HepG2 (cell line): ENCODE results near the gene LIF. TPM values are rescaled to one million over a fixed set of nuclear protein-coding genes. Genes with fewer than 3 reads are reported as not detected.
A peak's percentile ranks its signal among the peaks of the same experiment; 100 is the strongest.

Source experiments
- ATF7-NPFF ChIP-seq: sonication (generic); formaldehyde crosslinking; IDR thresholded peaks from 2 replicates; pipeline ENCODE4 v1.8.1; 2023; ENCODE audit warnings: mild to moderate bottlenecking, low read depth, missing genetic modification reagents, moderate library complexity
- CBFB ChIP-seq: sonication (generic); formaldehyde crosslinking; IDR thresholded peaks from 2 replicates; pipeline ENCODE4 v1.4.0; 2020; ENCODE audit warnings: missing genetic modification reagents
- ELF3 ChIP-seq: IDR thresholded peaks from 2 replicates; pipeline ENCODE4 v1.6.1; 2016; ENCODE audit warnings: missing genetic modification reagents, missing compliant biosample characterization
- KAT7 ChIP-seq: IDR thresholded peaks from 2 replicates; pipeline ENCODE4 v1.6.1; 2018; ENCODE audit warnings: borderline replicate concordance, missing compliant biosample characterization
- KDM2A ChIP-seq: sonication (generic); formaldehyde crosslinking; IDR thresholded peaks from 2 replicates; pipeline ENCODE4 v1.4.0; 2020; ENCODE audit warnings: low read depth, missing genetic modification reagents, borderline replicate concordance
- MAFG ChIP-seq: sonication (generic); formaldehyde crosslinking; IDR thresholded peaks from 2 replicates; pipeline ENCODE4 v1.5.1; 2020; ENCODE audit warnings: mild to moderate bottlenecking, missing genetic modification reagents
- NFRKB ChIP-seq: fragments of 450-650 bp; IDR thresholded peaks from 2 replicates; pipeline ENCODE4 v1.6.1; 2017
- NR1H2 ChIP-seq: sonication (generic); formaldehyde crosslinking; IDR thresholded peaks from 2 replicates; pipeline ENCODE4 v1.8.1; 2022; ENCODE audit warnings: low read depth, missing genetic modification reagents, borderline replicate concordance
- NR3C1 ChIP-seq: sonication (generic); formaldehyde crosslinking; IDR thresholded peaks from 2 replicates; pipeline ENCODE4 v1.4.0; 2020; ENCODE audit warnings: missing genetic modification reagents
- PLRG1 ChIP-seq: fragments of 450-650 bp; conservative IDR thresholded peaks from 2 replicates; pipeline ENCODE4 v1.6.1; 2016
- RCOR2 ChIP-seq: IDR thresholded peaks from 2 replicates; pipeline ENCODE4 v1.6.1; 2016; ENCODE audit warnings: missing biosample characterization, missing genetic modification reagents
- SMAD1 ChIP-seq: sonication (generic); formaldehyde crosslinking; IDR thresholded peaks from 2 replicates; pipeline ENCODE4 v1.4.0; 2020; ENCODE audit warnings: missing genetic modification reagents, low read depth, mild to moderate bottlenecking, borderline replicate concordance
- SP5 ChIP-seq: IDR thresholded peaks from 2 replicates; pipeline ENCODE4 v1.6.1; 2016; ENCODE audit warnings: low read depth, borderline replicate concordance
- U2AF2 ChIP-seq: fragments of 200-400 bp; formaldehyde crosslinking; IDR thresholded peaks from 2 replicates; pipeline ENCODE4 v1.6.1; 2017; ENCODE audit warnings: low read depth, mild to moderate bottlenecking, low read length
- YEATS4 ChIP-seq: sonication (generic); formaldehyde crosslinking; IDR thresholded peaks from 2 replicates; pipeline ENCODE4 v1.4.0; 2020; ENCODE audit warnings: missing genetic modification reagents, borderline replicate concordance
- ZBTB21 ChIP-seq: sonication (generic); formaldehyde crosslinking; IDR thresholded peaks from 2 replicates; pipeline ENCODE4 v1.4.0; 2020; ENCODE audit warnings: missing genetic modification reagents
- ZBTB7A ChIP-seq: sonication (generic); formaldehyde crosslinking; IDR thresholded peaks from 2 replicates; pipeline ENCODE4 v1.8.0; 2022; ENCODE audit warnings: mild to moderate bottlenecking, missing genetic modification reagents
- ZC3H13 ChIP-seq: sonication (generic); formaldehyde crosslinking; IDR thresholded peaks from 2 replicates; pipeline ENCODE4 v1.8.1; 2023; ENCODE audit warnings: mild to moderate bottlenecking, missing genetic modification reagents, moderate library complexity
- ZNF263 ChIP-seq: sonication (generic); formaldehyde crosslinking; IDR thresholded peaks from 2 replicates; pipeline ENCODE4 v1.4.0; 2020; ENCODE audit warnings: missing genetic modification reagents
- ZNF383 ChIP-seq: sonication (generic); formaldehyde crosslinking; IDR thresholded peaks from 2 replicates; pipeline ENCODE4 v1.4.0; 2020; ENCODE audit warnings: missing genetic modification reagents, mild to moderate bottlenecking, borderline replicate concordance
- polyA plus RNA-seq, 8 experiments: library from polyadenylated mRNA; depleted of rRNA in 3 of 8; stranded (reverse) in 7 of 8; unstranded in 1 of 8; fragments of >200 nt; fragmentation: Illumina TruSeq in 4 of 8; extraction: Trizol in 4 of 8; gene quantifications; 2 replicates each; pipeline versions ENCODE4 v1.2.1 to v1.2.3, GENCODE V29; 2011 to 2016; ENCODE audit warnings: low read depth in 4 of 8, missing spikeins in 1 of 8, mixed read lengths in 1 of 8; ENCODE audit not compliant: insufficient read depth in 1 of 8
- total RNA-seq, 5 experiments: library from RNA; depleted of rRNA; stranded (reverse); fragments of >200 nt; fragmentation: Illumina TruSeq; extraction: Trizol; gene quantifications; 2 replicates each; pipeline ENCODE4 v1.2.3, GENCODE V29; 2016; ENCODE audit warnings: low read depth in 1 of 5
- TF ChIP-seq, protein P1 (sequence below): sonication (generic); formaldehyde crosslinking; IDR thresholded peaks from 2 replicates; pipeline ENCODE4 v1.5.1; 2020; ENCODE audit warnings: mild to moderate bottlenecking, missing genetic modification reagents, borderline replicate concordance
- TF ChIP-seq, protein P2 (sequence below): IDR thresholded peaks from 2 replicates; pipeline ENCODE4 v1.6.1; 2018; ENCODE audit warnings: missing genetic modification reagents, mild to moderate bottlenecking, missing compliant biosample characterization
- TF ChIP-seq, protein P3 (sequence below): sonication (generic); formaldehyde crosslinking; conservative IDR thresholded peaks from 2 replicates; pipeline ENCODE4 v1.8.1; 2023; ENCODE audit warnings: missing genetic modification reagents
- TF ChIP-seq, protein P4 (sequence below): IDR thresholded peaks from 2 replicates; pipeline ENCODE4 v1.6.1; 2016; ENCODE audit warnings: low read depth

Gene LIF
- total and polyA plus RNA-seq, 2 of the 13 experiments (the other 11 are each of a cell fraction or from before 2014, with no cell fraction given): 3.6 to 8.5 TPM

DNA sequence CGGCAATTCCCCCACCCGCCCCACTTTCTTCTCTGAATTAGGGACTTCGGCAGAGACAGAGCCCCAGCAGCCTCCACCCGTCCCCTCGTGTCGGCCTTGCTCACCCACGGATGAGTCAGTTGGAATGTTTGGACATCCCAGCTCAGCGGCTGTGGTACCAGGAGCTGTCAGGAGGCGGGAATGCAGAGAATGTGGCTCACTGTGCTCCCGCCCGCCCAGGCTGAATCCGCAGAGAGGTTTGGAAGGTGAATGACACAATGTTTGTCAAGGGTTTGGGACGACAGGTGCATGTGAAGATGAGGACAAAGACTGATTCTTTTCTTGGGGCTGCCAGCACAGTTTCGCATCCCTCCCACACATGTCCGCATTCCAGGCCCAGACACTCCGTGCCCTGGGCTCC lies 39.6 kb downstream of the LIF start (continued):
- TF ChIP-seq, protein P1, sequence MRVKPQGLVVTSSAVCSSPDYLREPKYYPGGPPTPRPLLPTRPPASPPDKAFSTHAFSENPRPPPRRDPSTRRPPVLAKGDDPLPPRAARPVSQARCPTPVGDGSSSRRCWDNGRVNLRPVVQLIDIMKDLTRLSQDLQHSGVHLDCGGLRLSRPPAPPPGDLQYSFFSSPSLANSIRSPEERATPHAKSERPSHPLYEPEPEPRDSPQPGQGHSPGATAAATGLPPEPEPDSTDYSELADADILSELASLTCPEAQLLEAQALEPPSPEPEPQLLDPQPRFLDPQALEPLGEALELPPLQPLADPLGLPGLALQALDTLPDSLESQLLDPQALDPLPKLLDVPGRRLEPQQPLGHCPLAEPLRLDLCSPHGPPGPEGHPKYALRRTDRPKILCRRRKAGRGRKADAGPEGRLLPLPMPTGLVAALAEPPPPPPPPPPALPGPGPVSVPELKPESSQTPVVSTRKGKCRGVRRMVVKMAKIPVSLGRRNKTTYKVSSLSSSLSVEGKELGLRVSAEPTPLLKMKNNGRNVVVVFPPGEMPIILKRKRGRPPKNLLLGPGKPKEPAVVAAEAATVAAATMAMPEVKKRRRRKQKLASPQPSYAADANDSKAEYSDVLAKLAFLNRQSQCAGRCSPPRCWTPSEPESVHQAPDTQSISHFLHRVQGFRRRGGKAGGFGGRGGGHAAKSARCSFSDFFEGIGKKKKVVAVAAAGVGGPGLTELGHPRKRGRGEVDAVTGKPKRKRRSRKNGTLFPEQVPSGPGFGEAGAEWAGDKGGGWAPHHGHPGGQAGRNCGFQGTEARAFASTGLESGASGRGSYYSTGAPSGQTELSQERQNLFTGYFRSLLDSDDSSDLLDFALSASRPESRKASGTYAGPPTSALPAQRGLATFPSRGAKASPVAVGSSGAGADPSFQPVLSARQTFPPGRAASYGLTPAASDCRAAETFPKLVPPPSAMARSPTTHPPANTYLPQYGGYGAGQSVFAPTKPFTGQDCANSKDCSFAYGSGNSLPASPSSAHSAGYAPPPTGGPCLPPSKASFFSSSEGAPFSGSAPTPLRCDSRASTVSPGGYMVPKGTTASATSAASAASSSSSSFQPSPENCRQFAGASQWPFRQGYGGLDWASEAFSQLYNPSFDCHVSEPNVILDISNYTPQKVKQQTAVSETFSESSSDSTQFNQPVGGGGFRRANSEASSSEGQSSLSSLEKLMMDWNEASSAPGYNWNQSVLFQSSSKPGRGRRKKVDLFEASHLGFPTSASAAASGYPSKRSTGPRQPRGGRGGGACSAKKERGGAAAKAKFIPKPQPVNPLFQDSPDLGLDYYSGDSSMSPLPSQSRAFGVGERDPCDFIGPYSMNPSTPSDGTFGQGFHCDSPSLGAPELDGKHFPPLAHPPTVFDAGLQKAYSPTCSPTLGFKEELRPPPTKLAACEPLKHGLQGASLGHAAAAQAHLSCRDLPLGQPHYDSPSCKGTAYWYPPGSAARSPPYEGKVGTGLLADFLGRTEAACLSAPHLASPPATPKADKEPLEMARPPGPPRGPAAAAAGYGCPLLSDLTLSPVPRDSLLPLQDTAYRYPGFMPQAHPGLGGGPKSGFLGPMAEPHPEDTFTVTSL (CRISPR knock-in tag): no peak
- TF ChIP-seq CBFB (CRISPR knock-in tag) (no peak), ZNF263 (CRISPR knock-in tag) (peak; percentile 94), NR1H2 (CRISPR knock-in tag) (no peak), KAT7 (CRISPR knock-in tag) (no peak), SP5 (peak; percentile 72; the same call in 1 of the 2 replicates), U2AF2 (no peak), ZNF383 (no peak), ATF7-NPFF (CRISPR knock-in tag) (no peak), ZBTB7A (CRISPR knock-in tag) (no peak), PLRG1 (no peak), NFRKB (no peak), ELF3 (CRISPR knock-in tag) (peak; percentile 68), ZC3H13 (CRISPR knock-in tag) (no peak), YEATS4 (CRISPR knock-in tag) (no peak), ZBTB21 (no peak), KDM2A (CRISPR knock-in tag) (peak; percentile 88), NR3C1 (no peak), MAFG (CRISPR knock-in tag) (no peak), SMAD1 (CRISPR knock-in tag) (no peak), RCOR2 (peak; percentile 73)
- TF ChIP-seq, protein P2, sequence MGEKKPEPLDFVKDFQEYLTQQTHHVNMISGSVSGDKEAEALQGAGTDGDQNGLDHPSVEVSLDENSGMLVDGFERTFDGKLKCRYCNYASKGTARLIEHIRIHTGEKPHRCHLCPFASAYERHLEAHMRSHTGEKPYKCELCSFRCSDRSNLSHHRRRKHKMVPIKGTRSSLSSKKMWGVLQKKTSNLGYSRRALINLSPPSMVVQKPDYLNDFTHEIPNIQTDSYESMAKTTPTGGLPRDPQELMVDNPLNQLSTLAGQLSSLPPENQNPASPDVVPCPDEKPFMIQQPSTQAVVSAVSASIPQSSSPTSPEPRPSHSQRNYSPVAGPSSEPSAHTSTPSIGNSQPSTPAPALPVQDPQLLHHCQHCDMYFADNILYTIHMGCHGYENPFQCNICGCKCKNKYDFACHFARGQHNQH (CRISPR knock-in tag): peak; percentile 21; the same call in 1 of the 2 replicates
- TF ChIP-seq, protein P3, sequence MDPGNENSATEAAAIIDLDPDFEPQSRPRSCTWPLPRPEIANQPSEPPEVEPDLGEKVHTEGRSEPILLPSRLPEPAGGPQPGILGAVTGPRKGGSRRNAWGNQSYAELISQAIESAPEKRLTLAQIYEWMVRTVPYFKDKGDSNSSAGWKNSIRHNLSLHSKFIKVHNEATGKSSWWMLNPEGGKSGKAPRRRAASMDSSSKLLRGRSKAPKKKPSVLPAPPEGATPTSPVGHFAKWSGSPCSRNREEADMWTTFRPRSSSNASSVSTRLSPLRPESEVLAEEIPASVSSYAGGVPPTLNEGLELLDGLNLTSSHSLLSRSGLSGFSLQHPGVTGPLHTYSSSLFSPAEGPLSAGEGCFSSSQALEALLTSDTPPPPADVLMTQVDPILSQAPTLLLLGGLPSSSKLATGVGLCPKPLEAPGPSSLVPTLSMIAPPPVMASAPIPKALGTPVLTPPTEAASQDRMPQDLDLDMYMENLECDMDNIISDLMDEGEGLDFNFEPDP: no peak
- TF ChIP-seq, protein P4, sequence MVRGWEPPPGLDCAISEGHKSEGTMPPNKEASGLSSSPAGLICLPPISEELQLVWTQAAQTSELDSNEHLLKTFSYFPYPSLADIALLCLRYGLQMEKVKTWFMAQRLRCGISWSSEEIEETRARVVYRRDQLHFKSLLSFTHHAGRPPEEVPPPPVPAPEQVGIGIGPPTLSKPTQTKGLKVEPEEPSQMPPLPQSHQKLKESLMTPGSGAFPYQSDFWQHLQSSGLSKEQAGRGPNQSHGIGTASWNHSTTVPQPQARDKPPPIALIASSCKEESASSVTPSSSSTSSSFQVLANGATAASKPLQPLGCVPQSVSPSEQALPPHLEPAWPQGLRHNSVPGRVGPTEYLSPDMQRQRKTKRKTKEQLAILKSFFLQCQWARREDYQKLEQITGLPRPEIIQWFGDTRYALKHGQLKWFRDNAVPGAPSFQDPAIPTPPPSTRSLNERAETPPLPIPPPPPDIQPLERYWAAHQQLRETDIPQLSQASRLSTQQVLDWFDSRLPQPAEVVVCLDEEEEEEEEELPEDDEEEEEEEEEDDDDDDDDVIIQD (CRISPR knock-in tag): no peak; the same call in 1 of the 2 replicates
